Measurements from ENCODE around the gene NRXN3.

DNA sequence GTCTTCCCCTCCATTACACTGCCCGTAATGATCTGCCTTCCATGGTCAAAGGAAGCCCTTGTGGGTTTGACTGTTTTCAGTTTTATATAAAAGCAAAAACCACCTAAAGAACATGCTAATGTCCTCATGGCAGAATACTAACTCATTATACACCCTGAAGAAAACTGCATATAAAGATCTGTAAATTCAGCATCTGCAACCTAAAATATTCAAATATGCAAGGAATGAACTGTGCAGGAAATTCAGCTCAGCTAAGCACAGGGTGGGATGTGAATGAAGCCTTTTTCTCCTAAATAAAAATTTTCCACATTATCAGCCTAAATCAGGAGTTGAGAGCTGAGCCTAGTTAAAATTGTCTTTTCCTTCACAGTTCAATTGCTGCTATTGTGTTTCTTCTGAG is 128.1 kb downstream of the NRXN3 start:
- TF ChIP-seq, protein P1, sequence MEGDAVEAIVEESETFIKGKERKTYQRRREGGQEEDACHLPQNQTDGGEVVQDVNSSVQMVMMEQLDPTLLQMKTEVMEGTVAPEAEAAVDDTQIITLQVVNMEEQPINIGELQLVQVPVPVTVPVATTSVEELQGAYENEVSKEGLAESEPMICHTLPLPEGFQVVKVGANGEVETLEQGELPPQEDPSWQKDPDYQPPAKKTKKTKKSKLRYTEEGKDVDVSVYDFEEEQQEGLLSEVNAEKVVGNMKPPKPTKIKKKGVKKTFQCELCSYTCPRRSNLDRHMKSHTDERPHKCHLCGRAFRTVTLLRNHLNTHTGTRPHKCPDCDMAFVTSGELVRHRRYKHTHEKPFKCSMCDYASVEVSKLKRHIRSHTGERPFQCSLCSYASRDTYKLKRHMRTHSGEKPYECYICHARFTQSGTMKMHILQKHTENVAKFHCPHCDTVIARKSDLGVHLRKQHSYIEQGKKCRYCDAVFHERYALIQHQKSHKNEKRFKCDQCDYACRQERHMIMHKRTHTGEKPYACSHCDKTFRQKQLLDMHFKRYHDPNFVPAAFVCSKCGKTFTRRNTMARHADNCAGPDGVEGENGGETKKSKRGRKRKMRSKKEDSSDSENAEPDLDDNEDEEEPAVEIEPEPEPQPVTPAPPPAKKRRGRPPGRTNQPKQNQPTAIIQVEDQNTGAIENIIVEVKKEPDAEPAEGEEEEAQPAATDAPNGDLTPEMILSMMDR (IDR thresholded peaks at IDR 0.05; ENCODE audit: poor library complexity): no peak
- no peak for TF ChIP-seq EZH2phosphoT487 (IDR thresholded peaks at IDR 0.05; ENCODE audit: low read depth, severe bottlenecking, unreplicated experiment)
- no peak for TF ChIP-seq EZH2 (IDR thresholded peaks at IDR 0.05; ENCODE audit: borderline replicate concordance)
